GM20431 (cell line): ENCODE data around the gene TAPBP.
"Not testable (repeated sequence)": the region's sequence is repeated elsewhere in the genome, so short reads cannot be mapped to it uniquely, and the experiment has no call there.

Source experiments
- in situ Hi-C: fragments of 300-500 bp; cut with MseI, MboI; formaldehyde crosslinking; loops from one replicate; pipeline ENCODE4 v1.15.0; 2020; ENCODE audit warnings: low sequenced_read_pairs; ENCODE audit not compliant: unreplicated experiment

Gene TAPBP

DNA sequence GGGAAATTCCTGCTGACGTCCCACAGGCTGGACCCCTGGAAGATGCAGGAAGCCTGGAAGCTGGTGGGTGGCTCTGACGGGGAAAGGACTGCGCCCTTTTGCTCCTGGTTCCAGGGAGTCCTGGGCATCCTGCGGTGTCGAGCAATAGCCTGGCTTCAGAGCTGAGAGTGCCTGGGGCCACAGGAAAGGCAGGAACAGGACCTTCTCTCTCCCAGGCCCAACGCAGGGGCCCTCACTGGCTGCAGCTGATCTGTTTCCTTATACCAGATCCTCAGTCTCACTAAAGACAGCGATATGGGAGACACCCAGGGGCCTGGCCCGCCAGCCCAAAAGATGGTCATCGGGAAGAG, 35.5 kb downstream of the TAPBP start:
- in situ Hi-C loops: no loop called here

- in situ Hi-C loops: no loop called here
Measured at GRCh38 chr6:33277663-33278391, 36.1 kb downstream of the TAPBP start.

GRCh38 chr6:33276864-33277662, 36.8 kb downstream of the TAPBP start, which contains the start of gene B3GALT4:
TSS of gene B3GALT4 (plus strand) at chr6:33277123. CDS start at chr6:33277420, 297 bp downstream.
- in situ Hi-C loops: no loop called here

DNA sequence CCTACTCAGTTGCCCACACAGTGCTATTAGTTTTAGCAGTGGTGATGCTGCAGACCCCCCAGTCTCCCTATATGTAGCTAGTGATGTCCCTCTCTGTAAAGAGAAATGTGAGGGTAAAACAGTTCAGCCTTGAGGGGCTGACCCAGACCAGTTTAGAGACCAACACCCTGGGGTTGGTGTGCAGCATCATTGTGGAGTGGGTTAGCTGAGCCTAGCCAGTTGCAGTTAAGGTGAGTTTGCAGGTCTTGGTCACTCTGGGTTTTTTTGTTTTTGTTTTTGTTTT, 37.4 kb downstream of the TAPBP start:
- in situ Hi-C loops: no loop called here

DNA sequence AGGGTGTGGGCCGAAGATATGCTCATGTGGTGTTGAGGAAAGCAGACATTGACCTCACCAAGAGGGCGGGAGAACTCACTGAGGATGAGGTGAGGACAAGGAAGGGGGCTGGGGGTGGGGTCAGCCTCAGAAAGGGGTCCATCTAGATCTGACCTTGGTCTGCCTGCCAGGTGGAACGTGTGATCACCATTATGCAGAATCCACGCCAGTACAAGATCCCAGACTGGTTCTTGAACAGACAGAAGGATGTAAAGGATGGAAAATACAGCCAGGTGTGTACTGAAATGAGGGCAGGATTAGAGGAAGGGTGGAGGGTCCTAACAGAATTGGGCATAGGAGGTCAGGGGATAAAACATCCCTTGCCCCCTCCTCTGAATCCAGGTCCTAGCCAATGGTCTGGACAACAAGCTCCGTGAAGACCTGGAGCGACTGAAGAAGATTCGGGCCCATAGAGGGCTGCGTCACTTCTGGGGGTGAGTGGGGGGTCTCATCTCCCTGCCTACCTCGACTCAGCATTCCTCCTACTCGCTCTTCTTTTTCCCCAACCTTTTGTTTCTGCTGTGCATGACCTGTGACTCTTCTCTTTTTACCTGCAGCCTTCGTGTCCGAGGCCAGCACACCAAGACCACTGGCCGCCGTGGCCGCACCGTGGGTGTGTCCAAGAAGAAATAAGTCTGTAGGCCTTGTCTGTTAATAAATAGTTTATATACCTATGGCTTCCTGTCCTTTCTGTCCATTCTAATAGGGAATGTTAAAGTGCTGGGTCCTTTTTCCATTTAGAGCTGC, 37.9 kb downstream of the TAPBP start:
- in situ Hi-C loops: not testable (repeated sequence)

GRCh38 chr6:33273924-33274902, 39.7 kb downstream of the TAPBP start:
- in situ Hi-C loops: no loop called here

- in situ Hi-C loops: no loop called here
Measured at GRCh38 chr6:33273129-33273923, 40.6 kb downstream of the TAPBP start.

- in situ Hi-C loops: no loop called here
Measured at GRCh38 chr6:33272275-33273128, 41.4 kb downstream of the TAPBP start.

DNA sequence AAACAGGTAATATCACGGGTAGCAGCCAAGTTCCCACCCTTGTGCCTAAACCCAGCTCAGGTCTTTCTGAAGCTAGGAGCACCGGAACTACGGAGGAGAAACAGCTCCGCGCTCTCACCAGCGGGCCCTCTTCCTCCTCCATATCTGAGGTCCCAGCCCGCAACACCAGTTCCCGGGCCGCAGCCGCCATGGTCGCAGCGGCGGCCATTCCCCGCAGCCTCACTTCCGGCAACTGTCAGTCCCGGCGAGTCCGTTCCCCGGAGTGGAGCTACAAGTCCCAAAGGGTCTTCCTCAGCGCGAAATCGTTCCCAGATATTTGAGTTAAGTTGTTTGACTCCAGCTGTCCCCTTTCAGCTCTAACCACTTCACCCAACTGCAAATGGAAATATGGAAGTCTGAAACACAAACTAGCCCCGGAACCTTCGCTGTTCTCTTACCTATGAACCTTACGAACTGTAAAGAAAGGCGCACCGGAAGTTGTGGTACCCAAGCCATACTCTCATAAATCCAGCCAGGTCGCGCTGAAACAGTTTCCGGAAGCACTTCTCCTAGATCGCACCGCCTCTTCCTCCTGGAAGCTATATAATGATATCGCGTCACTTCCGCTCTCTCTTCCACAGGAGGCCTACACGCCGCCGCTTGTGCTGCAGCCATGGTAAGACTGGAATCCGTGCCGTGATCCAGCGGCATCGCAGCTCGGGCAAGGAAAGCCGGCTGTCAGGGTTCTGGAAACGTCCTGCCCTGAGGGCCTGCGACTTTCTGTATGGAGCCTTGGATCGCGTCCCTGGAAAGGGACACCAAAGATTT, 42.2 kb downstream of the TAPBP start, which contains the start of the genes RPS18 and VPS52:
TSS of gene RPS18 (plus strand) at position 608 of the 807 bp plus-strand sequence. CDS start at position 653, 45 bp downstream.
TSS of gene VPS52 (minus strand) at position 409 of the 807 bp plus-strand sequence. CDS start at position 208, 201 bp downstream.
- in situ Hi-C loops: no loop called here

DNA sequence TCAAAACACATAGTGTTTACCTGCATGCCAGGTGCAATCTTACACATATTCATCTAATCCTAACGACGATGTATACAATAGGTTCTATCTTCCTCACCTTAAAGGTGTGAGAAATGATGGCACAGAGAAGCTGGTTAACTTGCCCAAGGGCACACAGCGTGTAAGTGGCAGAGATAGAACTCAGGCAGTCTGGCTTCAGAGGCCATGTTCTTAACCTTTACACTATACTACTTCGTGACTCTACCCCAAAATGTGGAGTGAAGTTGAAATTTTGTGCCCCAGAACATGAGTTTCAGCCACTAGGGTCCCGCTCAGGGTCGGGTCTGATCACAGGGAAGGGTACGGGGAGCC, 42.8 kb downstream of the TAPBP start:
- in situ Hi-C loops: no loop called here

GRCh38 chr6:33264015-33264414, 49.9 kb downstream of the TAPBP start:
- in situ Hi-C loops: no loop called here

DNA sequence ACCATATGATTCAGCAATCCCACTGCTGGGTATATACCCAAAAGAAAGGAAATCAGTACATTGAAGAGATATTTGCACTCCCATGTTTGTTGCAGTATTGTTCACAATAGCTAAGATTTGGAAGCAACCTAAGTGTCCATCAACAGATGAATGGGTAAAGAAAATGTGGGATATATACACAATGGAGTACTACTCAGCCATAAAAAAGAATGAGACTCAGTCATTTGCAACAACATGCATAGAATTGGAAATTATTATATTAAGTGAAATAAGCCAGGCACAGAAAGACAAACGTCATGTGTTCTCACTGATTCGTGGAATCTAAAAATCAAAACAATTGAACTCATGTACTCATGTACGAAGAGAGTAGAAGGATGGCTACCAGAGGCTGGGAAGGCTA, 51.4 kb downstream of the TAPBP start:
- in situ Hi-C loops: not testable (repeated sequence)

GRCh38 chr6:33259032-33259431, 54.8 kb downstream of the TAPBP start:
- in situ Hi-C loops: no loop called here

- in situ Hi-C loops: no loop called here
Measured at GRCh38 chr6:33254591-33254990, 59.3 kb downstream of the TAPBP start.

- in situ Hi-C loops: no loop called here
Measured at GRCh38 chr6:33252759-33253158, 61.1 kb downstream of the TAPBP start.

- in situ Hi-C loops: no loop called here
Measured at GRCh38 chr6:33251395-33252012, 62.4 kb downstream of the TAPBP start.

- in situ Hi-C loops: no loop called here
Measured at GRCh38 chr6:33250731-33251130, 63.1 kb downstream of the TAPBP start.
